Spinal cord (tissue), 10 donors: Measurements from ENCODE around the gene RGS10. TPM values are rescaled to one million over a fixed set of nuclear protein-coding genes. Genes with fewer than 3 reads are reported as not detected.

ENCODE experiments used
- DNase-seq, 6 donors: peaks; one replicate each; pipeline versions ENCODE4 v3.0.0 to v3.0.0-alpha.2; 2013 to 2015; ENCODE audit warnings: low spot score in 6 of 6, low read depth in 4 of 6
- H3K27ac ChIP-seq: one replicate; pipeline ENCODE4 v1.5.1; 2013; ENCODE audit warnings: low read depth, low read length, control low read depth
- H3K27me3 ChIP-seq: one replicate; pipeline ENCODE4 v1.6.1; 2013; ENCODE audit warnings: low read length; ENCODE audit not compliant: control insufficient read depth, insufficient read depth
- H3K36me3 ChIP-seq: one replicate; pipeline ENCODE4 v1.6.1; 2013; ENCODE audit warnings: low read length; ENCODE audit not compliant: control insufficient read depth, insufficient read depth
- H3K4me1 ChIP-seq: one replicate; pipeline ENCODE4 v1.6.1; 2013; ENCODE audit warnings: low read length; ENCODE audit not compliant: control insufficient read depth, insufficient read depth
- H3K4me3 ChIP-seq: one replicate; pipeline ENCODE4 v1.5.1; 2013; ENCODE audit warnings: low read depth, low read length, control low read depth
- H3K9me3 ChIP-seq: one replicate; pipeline ENCODE4 v1.6.1; 2013; ENCODE audit warnings: low read length; ENCODE audit not compliant: control insufficient read depth, insufficient read depth
- WGBS: methylation state at CpG from one replicate; pipeline ENCODE4 v1.1.5; 2013; ENCODE audit warnings: missing lambda C conversion rate; ENCODE audit not compliant: insufficient coverage; 5-methylcytosine and 5-hydroxymethylcytosine counted together
- polyA plus RNA-seq, 2 donors: library from polyadenylated mRNA; unstranded; fragments of 120-200 nt; gene quantifications; one replicate each; pipeline ENCODE4 v1.2.1, GENCODE V29; 2013; ENCODE audit not compliant: insufficient read length in 2 of 2
- total RNA-seq, 2 donors: library from RNA; depleted of rRNA in 1 of 2; stranded (reverse); fragments of 120-200 nt in 1 of 2; fragments of >200 nt in 1 of 2; gene quantifications; one replicate each; pipeline versions ENCODE4 v1.2.3 to v1.2.4, GENCODE V29; 2013 to 2014
- donor health status: healthy.

RGS10 gene
- total and polyA plus RNA-seq, 4 donors: 20.4 to 34.5 (median 30.0) TPM

GRCh38 chr10:119450606-119451299 is 91.8 kb downstream of the RGS10 start:
- 75% methylated on average over 9 of the region's 16 CpGs for WGBS
- Histone ChIP-seq H3K4me3 (no peak overlapping the region), H3K4me1 (peaks cover 17% of the 10 kb centered on the region), H3K27ac (no peak overlapping the region), H3K27me3 (no peaks in the 10 kb centered on the region), H3K9me3 (no peaks in the 10 kb centered on the region), H3K36me3 (peaks cover 72% of the 10 kb centered on the region)
- DNase-seq: no peak

Other genes starting within 250 kb of the RGS10 start
- gene TIAL1, start 54.2 kb upstream of the RGS10 start, total RNA-seq: 10 to 100 TPM; 72.5 to 85.5 TPM
- 100 to 1,000 TPM; 130 to 136 TPM for gene TIAL1, start 54.2 kb upstream of the RGS10 start, polyA plus RNA-seq
- 1 to 10 TPM; 7.9 to 8.9 TPM for gene BAG3, start 108.7 kb upstream of the RGS10 start, total RNA-seq
- 10 to 100 TPM; 21.9 to 23.3 TPM for gene BAG3, start 108.7 kb upstream of the RGS10 start, polyA plus RNA-seq
- gene INPP5F, start 183.3 kb upstream of the RGS10 start, total RNA-seq: 100 to 1,000 TPM in 1 of 2 donors, 10 to 100 TPM in 1; 99.5 to 350 TPM
- gene INPP5F, start 183.3 kb upstream of the RGS10 start, polyA plus RNA-seq: 100 to 1,000 TPM; 274 to 328 TPM